ENCODE data around the gene CTAG1A.
"Not testable (repeated sequence)": the region's sequence is repeated elsewhere in the genome, so short reads cannot be mapped to it uniquely, and the experiment has no call there.

The CTAG1A gene

DNA sequence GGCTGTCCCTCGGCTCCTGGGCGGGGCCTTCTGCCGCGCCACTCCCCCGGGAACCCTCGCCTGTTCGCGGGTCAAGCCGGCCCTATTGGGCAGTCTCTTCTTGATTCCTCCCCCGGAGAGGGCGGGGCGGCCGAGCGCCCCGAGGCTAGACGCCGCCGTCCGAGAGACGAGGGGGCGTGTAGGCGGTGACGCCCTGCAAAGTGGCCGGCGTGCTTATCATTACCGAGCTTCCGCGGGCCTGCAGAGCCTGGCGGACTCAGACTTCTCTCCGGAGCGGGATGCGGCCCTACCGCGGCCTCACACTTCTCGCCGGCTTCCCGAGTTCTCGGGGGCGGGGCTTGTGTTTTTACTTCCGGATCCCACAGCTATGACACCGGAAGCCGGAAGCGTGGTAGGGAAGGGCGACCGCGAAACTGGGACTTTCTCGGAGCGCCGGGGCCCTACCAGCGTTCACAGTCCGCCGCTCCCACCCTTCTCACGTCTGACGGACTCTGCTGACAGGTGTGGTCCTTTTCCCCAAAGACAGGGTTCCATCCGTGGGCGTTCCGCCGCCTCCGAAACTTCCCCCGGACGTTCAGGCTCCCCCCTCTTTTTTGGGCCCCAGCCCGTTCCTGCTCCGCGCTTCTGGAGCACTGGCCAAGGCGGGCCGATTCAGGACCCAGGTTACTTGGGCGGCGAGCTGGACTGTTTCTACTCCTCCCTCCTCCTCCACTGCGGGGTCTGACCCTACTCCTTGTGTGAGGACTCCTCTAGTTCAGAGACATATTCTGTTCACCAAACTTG is 37.5 kb upstream of the CTAG1A start, which contains the start of gene IKBKG:
IKBKG (plus strand) TSS at position 376 of the 783 bp plus-strand sequence. CDS start 4,383 bp downstream, outside the sequence.
- Histone ChIP-seq H3K79me2 (ENCODE audit: low read length) (peaks cover 38% of the 10 kb centered on the region), H3K36me3 (replicated peaks; ENCODE audit: insufficient read depth, low read length) (no peaks in the 10 kb centered on the region), H3K9ac (ENCODE audit: low read length) (peak within 1 kb of the TSS; percentile 74), H3K27ac (ENCODE audit: low read length) (peak within 1 kb of the TSS; percentile 85), H3F3A (ENCODE audit: insufficient read depth, low read length) (no peaks in the 10 kb centered on the region), H3K9me2 (replicated peaks; ENCODE audit: insufficient read depth, low read length) (no peaks in the 10 kb centered on the region), H4K20me1 (ENCODE audit: insufficient read depth, low read length) (no peaks in the 10 kb centered on the region), H3K4me3 (ENCODE audit: low read length) (peak within 1 kb of the TSS; percentile 94), H2AFZ (ENCODE audit: low read length) (peak within 1 kb of the TSS; percentile 77), H3K27me3 (replicated peaks; ENCODE audit: insufficient read depth, low read length) (no peaks in the 10 kb centered on the region), H3K4me2 (ENCODE audit: low read depth, low read length) (peak within 1 kb of the TSS; percentile 94), H3K4me1 (ENCODE audit: low read length) (0 out of 2 replicates have a peak, but pooled peaks cover 4% of the 10 kb centered on the region), H3K9me3 (replicated peaks; ENCODE audit: insufficient read depth, low read length) (no peaks in the 10 kb centered on the region)
- TF ChIP-seq EZH2 (optimal IDR thresholded peaks at IDR 0.05; ENCODE audit: low read depth, low read length) = no peak
- DNase-seq = peak; percentile 86

DNA sequence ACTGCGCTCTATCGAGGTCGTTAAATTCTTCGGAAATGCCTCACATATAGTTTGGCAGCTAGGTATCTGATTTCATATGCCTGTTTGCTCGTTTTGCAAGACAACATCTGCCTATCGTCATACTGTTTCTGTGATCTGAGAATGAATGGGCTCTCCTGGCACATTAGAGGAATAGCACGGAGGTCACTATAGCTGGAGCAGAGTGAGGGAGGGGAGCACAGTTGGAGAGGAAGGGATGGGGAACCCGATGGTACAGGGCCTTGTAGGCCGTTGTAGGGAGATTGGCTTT is 37.0 kb upstream of the CTAG1A start:
- H4K20me1 ChIP-seq (ENCODE audit: insufficient read depth, low read length) = no peaks in the 10 kb centered on the region
- H3F3A ChIP-seq (ENCODE audit: insufficient read depth, low read length) = no peaks in the 10 kb centered on the region
- no peaks in the 10 kb centered on the region for H3K36me3 ChIP-seq (replicated peaks; ENCODE audit: insufficient read depth, low read length)
- H3K9ac ChIP-seq (ENCODE audit: low read length) = peak overlapping the region; percentile 74
- peak overlapping the region; percentile 85; the same call in 1 of the 2 replicates for H3K27ac ChIP-seq (ENCODE audit: low read length)
- TF ChIP-seq EZH2 (optimal IDR thresholded peaks at IDR 0.05; ENCODE audit: low read depth, low read length) (no peak), EZH2phosphoT487 (IDR thresholded peaks at IDR 0.05; ENCODE audit: low read length) (no peak)
- TF ChIP-seq, protein P1, sequence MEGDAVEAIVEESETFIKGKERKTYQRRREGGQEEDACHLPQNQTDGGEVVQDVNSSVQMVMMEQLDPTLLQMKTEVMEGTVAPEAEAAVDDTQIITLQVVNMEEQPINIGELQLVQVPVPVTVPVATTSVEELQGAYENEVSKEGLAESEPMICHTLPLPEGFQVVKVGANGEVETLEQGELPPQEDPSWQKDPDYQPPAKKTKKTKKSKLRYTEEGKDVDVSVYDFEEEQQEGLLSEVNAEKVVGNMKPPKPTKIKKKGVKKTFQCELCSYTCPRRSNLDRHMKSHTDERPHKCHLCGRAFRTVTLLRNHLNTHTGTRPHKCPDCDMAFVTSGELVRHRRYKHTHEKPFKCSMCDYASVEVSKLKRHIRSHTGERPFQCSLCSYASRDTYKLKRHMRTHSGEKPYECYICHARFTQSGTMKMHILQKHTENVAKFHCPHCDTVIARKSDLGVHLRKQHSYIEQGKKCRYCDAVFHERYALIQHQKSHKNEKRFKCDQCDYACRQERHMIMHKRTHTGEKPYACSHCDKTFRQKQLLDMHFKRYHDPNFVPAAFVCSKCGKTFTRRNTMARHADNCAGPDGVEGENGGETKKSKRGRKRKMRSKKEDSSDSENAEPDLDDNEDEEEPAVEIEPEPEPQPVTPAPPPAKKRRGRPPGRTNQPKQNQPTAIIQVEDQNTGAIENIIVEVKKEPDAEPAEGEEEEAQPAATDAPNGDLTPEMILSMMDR (IDR thresholded peaks at IDR 0.05; ENCODE audit: low read length) = no peak
- H3K27me3 ChIP-seq (replicated peaks; ENCODE audit: insufficient read depth, low read length) = no peaks in the 10 kb centered on the region
- peak overlapping the region; percentile 48 for H3K4me2 ChIP-seq (ENCODE audit: low read depth, low read length)
- H3K79me2 ChIP-seq (ENCODE audit: low read length) = peaks cover 38% of the 10 kb centered on the region
- H3K9me2 ChIP-seq (replicated peaks; ENCODE audit: insufficient read depth, low read length) = no peaks in the 10 kb centered on the region
- H3K4me1 ChIP-seq (ENCODE audit: low read length) = 0 out of 2 replicates have a peak, but pooled peaks cover 4% of the 10 kb centered on the region
- peak overlapping the region; percentile 77; the same call in 1 of the 2 replicates for H2AFZ ChIP-seq (ENCODE audit: low read length)
- DNase-seq = no peak
- no peaks in the 10 kb centered on the region for H3K9me3 ChIP-seq (replicated peaks; ENCODE audit: insufficient read depth, low read length)
- peak overlapping the region; percentile 94 for H3K4me3 ChIP-seq (ENCODE audit: low read length)

DNA sequence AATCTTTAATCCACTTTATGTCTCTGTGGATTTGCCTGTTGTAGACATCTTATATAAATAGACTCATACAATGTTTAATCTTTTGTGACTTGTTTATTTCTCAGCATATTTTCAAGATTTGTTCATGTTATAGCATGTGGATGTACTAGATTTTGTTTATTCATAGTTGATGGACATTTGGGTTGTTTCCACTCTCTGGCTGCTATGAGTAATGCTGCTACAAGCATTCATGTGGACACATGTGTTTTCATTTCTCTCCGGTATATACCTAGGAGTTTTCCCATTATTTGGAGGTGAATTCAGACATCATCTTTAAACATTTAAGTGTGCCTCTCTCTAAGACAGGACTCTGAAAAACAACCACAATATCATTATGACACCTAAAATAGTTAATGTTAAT is 35.2 kb upstream of the CTAG1A start:
- H3K4me2 ChIP-seq (ENCODE audit: low read depth, low read length) = no peak overlapping the region
- H3K27me3 ChIP-seq (replicated peaks; ENCODE audit: insufficient read depth, low read length) = no peaks in the 10 kb centered on the region
- H3K36me3 ChIP-seq (replicated peaks; ENCODE audit: insufficient read depth, low read length) = no peaks in the 10 kb centered on the region
- H3K4me1 ChIP-seq (ENCODE audit: low read length) = 0 out of 2 replicates have a peak, but pooled peaks cover 4% of the 10 kb centered on the region
- H4K20me1 ChIP-seq (ENCODE audit: insufficient read depth, low read length) = no peaks in the 10 kb centered on the region
- H3K4me3 ChIP-seq (ENCODE audit: low read length) = no peak overlapping the region
- no peak overlapping the region for H3K9ac ChIP-seq (ENCODE audit: low read length)
- H3K9me2 ChIP-seq (replicated peaks; ENCODE audit: insufficient read depth, low read length) = no peaks in the 10 kb centered on the region
- peaks cover 48% of the 10 kb centered on the region for H3K79me2 ChIP-seq (ENCODE audit: low read length)
- DNase-seq = no peak
- H2AFZ ChIP-seq (ENCODE audit: low read length) = no peak overlapping the region
- no peaks in the 10 kb centered on the region for H3K9me3 ChIP-seq (replicated peaks; ENCODE audit: insufficient read depth, low read length)
- TF ChIP-seq EZH2 (optimal IDR thresholded peaks at IDR 0.05; ENCODE audit: low read depth, low read length) (no peak), EZH2phosphoT487 (IDR thresholded peaks at IDR 0.05; ENCODE audit: low read length) (no peak)
- TF ChIP-seq, protein P1 (IDR thresholded peaks at IDR 0.05; ENCODE audit: low read length) = no peak
- H3K27ac ChIP-seq (ENCODE audit: low read length) = no peak overlapping the region
- no peaks in the 10 kb centered on the region for H3F3A ChIP-seq (ENCODE audit: insufficient read depth, low read length)

DNA sequence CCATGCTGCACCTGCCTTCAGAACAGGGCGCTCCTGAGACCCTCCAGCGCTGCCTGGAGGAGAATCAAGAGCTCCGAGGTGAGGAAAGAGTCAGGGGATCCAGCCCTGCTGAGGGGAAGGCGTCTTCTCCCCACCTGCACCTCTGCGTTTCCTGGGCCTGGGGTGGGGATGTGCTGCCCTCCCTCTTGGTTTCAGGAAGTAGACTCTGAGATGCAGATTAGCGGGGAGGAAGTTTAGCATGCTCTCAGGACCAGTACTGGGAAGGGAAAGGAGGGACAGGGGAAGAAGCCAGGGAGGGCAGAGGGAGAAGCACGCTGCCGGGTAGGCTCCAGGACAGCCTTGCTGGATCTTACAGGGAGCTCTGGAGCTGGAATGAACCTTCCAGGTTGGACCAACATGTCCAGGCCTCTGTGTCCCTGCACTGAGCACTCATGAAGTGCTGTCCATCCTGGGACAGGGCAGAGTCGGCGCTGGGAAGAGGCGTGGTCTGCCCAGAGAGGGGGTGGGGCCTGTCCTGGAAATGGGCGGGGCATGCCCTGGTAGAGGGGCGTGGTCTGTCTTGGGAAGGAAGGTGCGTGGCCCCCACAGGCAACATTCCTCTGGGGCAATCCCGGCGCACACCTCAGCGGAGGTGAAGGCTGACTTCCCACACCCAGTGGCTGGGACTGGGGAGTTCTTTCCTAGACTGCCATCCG is 32.7 kb upstream of the CTAG1A start:
- not testable (repeated sequence) for H2AFZ ChIP-seq (ENCODE audit: low read length); H3K36me3 ChIP-seq (replicated peaks; ENCODE audit: insufficient read depth, low read length); H3K4me1 ChIP-seq (ENCODE audit: low read length); H4K20me1 ChIP-seq (ENCODE audit: insufficient read depth, low read length); H3K9ac ChIP-seq (ENCODE audit: low read length); H3K27ac ChIP-seq (ENCODE audit: low read length); H3K9me2 ChIP-seq (replicated peaks; ENCODE audit: insufficient read depth, low read length); H3F3A ChIP-seq (ENCODE audit: insufficient read depth, low read length); H3K9me3 ChIP-seq (replicated peaks; ENCODE audit: insufficient read depth, low read length); H3K27me3 ChIP-seq (replicated peaks; ENCODE audit: insufficient read depth, low read length); DNase-seq; H3K4me2 ChIP-seq (ENCODE audit: low read depth, low read length); H3K4me3 ChIP-seq (ENCODE audit: low read length)
- H3K79me2 ChIP-seq (ENCODE audit: low read length) = peaks cover 45% of the 10 kb centered on the region

DNA sequence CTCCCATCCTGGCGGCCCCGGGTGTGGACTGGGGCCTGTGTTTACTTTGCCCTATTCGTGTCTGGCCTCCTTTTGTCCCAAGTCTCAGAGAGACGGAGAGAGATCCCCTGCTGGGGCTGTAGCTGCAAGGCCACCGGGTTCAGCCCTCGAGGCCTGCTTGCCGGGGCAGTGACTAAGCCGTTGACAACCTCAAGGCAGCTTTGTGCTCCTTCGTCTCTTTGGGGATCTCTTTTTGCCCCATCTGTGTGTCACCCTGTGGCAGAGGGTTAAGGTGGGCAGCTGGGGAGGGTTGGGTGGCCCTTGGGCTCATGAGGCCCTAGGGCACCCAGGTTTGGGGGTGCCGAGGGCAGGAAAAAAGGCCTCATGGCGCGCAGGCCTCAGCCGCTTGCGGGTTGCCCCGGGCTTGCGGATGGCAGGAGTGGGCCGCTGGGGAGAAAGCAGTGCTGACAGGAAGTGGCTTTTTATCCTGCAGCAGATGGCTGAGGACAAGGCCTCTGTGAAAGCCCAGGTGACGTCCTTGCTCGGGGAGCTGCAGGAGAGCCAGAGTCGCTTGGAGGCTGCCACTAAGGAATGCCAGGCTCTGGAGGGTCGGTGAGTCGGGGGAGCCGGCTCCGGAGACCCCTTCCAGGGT is 26.8 kb upstream of the CTAG1A start:
- H3K4me1 ChIP-seq (ENCODE audit: low read length); H4K20me1 ChIP-seq (ENCODE audit: insufficient read depth, low read length); H3K36me3 ChIP-seq (replicated peaks; ENCODE audit: insufficient read depth, low read length); DNase-seq; H3K79me2 ChIP-seq (ENCODE audit: low read length); H3F3A ChIP-seq (ENCODE audit: insufficient read depth, low read length); H3K4me3 ChIP-seq (ENCODE audit: low read length); H2AFZ ChIP-seq (ENCODE audit: low read length); H3K9ac ChIP-seq (ENCODE audit: low read length); H3K9me2 ChIP-seq (replicated peaks; ENCODE audit: insufficient read depth, low read length); H3K9me3 ChIP-seq (replicated peaks; ENCODE audit: insufficient read depth, low read length); H3K27ac ChIP-seq (ENCODE audit: low read length); H3K4me2 ChIP-seq (ENCODE audit: low read depth, low read length); H3K27me3 ChIP-seq (replicated peaks; ENCODE audit: insufficient read depth, low read length): not testable (repeated sequence)

DNA sequence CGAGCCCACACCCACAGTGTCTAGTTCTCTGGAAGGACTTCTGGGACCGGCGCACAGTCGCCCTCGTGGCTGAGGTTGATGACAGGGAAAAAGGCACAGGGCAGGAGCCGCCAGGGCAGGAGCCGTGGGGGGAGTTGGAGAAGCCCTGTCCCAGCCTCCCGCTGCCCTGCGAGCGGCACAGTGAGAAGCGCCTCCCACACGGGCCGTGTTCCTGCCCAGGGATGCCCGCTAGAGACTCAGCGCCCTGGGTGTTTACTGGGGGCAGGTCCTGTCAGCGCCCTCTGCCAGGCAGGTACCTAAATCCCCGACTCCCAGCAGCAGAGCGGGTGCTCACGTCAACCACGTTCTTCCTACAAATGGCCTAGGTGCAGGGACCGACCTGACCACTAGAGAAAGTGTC is 26.0 kb upstream of the CTAG1A start:
- not testable (repeated sequence) for H3K27me3 ChIP-seq (replicated peaks; ENCODE audit: insufficient read depth, low read length); H3K79me2 ChIP-seq (ENCODE audit: low read length); H3K4me2 ChIP-seq (ENCODE audit: low read depth, low read length); H3K4me3 ChIP-seq (ENCODE audit: low read length); H3K36me3 ChIP-seq (replicated peaks; ENCODE audit: insufficient read depth, low read length); H3K9me2 ChIP-seq (replicated peaks; ENCODE audit: insufficient read depth, low read length); H4K20me1 ChIP-seq (ENCODE audit: insufficient read depth, low read length); H3K9me3 ChIP-seq (replicated peaks; ENCODE audit: insufficient read depth, low read length); H3K9ac ChIP-seq (ENCODE audit: low read length); H3K4me1 ChIP-seq (ENCODE audit: low read length); H3F3A ChIP-seq (ENCODE audit: insufficient read depth, low read length); DNase-seq; H3K27ac ChIP-seq (ENCODE audit: low read length); H2AFZ ChIP-seq (ENCODE audit: low read length)

All from MM.1S (cell line).